GM19455 (cell line): ENCODE data around the gene GPR142.

Source experiments
- ATAC-seq: cut with Tn5 transposase; IDR thresholded peaks from one replicate; pipeline ENCODE4 v1.9.1; 2021; ENCODE audit not compliant: unreplicated experiment

GPR142 gene, protein sequence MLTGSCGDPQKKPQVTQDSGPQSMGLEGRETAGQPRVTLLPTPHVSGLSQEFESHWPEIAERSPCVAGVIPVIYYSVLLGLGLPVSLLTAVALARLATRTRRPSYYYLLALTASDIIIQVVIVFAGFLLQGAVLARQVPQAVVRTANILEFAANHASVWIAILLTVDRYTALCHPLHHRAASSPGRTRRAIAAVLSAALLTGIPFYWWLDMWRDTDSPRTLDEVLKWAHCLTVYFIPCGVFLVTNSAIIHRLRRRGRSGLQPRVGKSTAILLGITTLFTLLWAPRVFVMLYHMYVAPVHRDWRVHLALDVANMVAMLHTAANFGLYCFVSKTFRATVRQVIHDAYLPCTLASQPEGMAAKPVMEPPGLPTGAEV

DNA sequence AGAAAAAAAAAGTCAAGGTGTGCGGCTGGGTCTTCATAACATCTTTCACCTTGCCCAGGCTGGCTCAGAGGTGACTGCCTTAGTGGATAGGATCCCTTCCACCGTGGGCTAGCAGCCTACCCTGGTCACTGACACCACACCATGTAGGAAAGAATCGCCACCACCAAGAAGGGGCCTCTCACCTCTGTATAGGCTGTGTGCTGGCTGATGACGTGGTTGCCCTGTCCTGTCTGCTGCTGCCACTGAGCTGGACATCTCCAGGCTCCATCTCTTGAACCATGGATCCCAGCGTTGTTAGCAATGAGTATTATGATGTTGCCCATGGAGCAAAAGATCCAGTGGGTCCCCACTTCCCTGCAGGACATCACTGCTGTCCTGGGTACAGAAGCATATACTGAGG, at the start of gene GPR142:
Gene GPR142 (plus strand): TSS at position 301 of the 400 bp plus-strand sequence. CDS start 2,035 bp downstream, outside the sequence.
- no peak for ATAC-seq

GRCh38 chr17:74318391-74318790, 48.9 kb upstream of the GPR142 start:
- ATAC-seq: no peak

- ATAC-seq: no peak
Observed at GRCh38 chr17:74324521-74324920, 42.8 kb upstream of the GPR142 start.

DNA sequence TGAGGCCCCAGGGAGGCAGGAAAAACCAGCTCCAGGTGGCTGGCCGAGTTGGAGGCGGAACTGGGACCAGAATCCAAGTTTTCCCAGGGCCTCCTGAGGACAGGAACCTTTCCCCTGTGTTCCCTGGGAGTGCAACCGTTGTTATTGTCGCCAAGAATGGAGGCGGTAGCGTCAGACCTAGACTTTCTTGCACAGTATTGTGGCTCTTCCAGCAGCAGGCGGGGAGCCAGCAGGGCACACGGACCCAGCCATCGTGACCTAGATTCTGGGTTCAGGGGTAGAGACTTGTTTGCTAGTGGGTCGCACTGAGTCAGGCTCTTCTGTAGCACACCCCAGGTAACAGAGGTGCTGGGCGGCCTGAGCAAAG, 41.9 kb upstream of the GPR142 start:
- no peak for ATAC-seq

DNA sequence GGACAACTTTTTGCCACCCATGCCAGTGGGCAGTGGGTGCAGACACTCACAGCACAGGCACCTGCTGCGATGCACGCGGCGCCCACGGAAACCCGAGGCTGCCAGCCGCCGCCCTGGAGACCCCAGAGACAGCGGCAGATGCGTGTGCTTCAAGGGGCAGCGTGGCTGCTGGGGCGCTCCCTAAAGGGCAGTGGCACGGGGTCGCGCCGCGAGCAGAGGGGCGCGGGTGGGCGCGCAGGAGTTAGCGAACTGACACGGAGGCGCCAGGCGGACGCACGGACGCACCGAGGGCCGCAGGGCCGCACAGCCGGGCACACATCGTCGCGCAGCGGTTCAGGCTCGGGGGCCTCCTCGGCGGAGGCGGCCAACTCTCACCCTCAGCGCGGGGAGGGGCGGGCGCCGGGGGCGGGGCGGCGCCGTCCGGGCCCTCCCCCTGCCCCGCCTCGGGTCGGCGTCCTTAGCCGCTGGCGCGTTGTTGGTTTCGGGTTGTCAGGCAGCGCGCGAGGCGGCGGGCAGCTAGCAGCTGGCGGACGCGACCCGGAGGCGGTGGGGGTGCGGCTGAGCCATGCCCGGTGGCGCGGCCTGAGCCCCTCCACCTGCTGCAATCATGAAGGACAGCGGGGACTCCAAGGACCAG, 41.4 kb upstream of the GPR142 start, which contains the start of gene KIF19:
Gene KIF19 (plus strand): TSS at position 484 of the 637 bp plus-strand sequence. CDS start 124 bp downstream, at position 608.
- no peak for ATAC-seq

GRCh38 chr17:74326506-74326905, 40.8 kb upstream of the GPR142 start:
- ATAC-seq: no peak

DNA sequence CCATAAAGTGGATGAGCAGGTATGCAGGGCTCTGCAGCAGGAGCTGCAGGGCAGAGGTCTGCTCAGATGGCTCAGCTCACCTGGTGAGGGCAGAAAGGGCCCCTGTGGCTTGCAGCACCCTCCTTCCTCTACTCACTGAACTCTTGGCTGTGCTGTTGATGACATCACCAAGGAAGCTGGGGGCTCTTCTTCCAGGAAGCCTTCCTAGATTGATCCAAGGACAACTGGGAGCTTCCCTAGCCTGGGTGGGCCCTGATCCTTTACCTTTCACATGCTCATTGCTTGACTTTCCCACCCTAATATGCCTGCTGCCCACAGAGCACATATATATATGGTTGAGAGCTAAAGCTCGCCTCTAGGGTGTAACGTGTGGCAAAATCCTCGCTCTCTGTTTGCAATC, 38.8 kb upstream of the GPR142 start:
- ATAC-seq: no peak

GRCh38 chr17:74329378-74329777, 37.9 kb upstream of the GPR142 start:
- no peak for ATAC-seq

DNA sequence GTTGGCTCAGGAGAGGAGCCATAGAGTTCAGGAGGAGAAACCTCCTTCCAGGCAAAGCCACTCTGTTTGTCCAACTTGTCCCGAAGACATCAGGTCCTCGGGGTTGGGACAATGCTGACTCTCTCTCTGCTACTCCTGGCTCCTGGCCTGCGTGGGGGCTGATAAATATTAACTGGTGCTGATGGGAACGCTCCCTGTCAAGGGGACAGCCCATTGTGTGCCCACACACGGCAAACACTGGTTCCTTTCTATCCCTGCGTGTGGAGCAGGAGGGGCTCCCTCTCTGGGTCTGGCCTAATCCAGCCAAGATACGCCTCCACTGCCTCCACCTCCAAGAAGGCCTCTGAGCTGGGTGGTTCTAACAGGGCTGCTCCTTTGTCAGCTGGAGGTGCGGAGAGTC, 36.9 kb upstream of the GPR142 start:
- no peak for ATAC-seq

- ATAC-seq: no peak
Observed at GRCh38 chr17:74332017-74332650, 35.2 kb upstream of the GPR142 start.

GRCh38 chr17:74332763-74333283, 34.5 kb upstream of the GPR142 start:
- no peak for ATAC-seq

- ATAC-seq: no peak
Observed at GRCh38 chr17:74334393-74335039, 32.8 kb upstream of the GPR142 start.

DNA sequence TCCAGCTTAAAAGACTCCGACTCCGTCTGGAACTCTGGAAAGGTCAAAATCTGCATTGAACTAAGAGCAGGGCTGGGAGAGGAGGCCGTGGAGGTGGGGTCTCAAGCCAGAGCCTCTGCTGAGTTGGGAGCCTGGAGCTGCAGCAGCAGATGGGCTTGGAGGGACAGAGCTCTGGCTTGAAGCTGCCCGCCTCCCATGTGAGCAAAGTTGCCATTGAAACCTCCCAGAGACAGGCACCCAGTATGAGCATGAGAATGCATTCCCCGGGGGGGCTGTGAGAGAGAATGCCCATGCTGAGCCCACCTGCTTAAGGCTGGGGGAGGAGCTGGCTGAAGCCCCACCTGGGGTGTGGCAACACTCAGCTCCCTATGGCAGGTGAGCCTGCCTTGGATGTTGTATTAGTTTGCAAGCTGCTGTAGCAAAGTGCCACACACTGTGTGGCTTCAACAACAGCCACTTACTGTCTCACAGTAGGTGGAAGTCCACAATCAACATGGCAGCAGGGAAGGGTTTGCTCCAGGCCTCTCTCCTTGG, 31.7 kb upstream of the GPR142 start:
- no peak for ATAC-seq

DNA sequence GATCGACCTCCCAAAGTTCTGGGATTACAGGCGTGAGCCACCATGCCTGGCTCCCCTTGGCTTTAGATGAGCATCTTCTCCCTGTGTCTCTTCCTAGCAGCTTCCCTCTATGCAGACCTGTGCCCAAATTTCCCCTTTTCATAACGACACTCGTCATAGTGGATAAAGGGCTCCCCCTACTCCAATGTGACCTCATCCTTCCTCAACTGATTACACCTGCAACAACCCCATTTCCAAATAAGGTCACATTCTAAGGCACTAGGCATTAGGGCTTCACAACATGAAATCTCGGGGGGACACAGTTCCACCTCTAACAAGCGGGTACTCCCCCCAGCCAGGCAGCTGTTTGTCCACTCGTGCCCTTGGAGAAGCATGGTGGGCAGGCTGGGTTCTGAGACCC, 31.0 kb upstream of the GPR142 start:
- ATAC-seq: no peak

GRCh38 chr17:74337834-74338500, 29.3 kb upstream of the GPR142 start:
- ATAC-seq: no peak

GRCh38 chr17:74339537-74340195, 27.6 kb upstream of the GPR142 start:
- no peak for ATAC-seq

- no peak for ATAC-seq
Observed at GRCh38 chr17:74340470-74341023, 26.8 kb upstream of the GPR142 start.

- no peak for ATAC-seq
Observed at GRCh38 chr17:74342224-74342623, 25.1 kb upstream of the GPR142 start.

DNA sequence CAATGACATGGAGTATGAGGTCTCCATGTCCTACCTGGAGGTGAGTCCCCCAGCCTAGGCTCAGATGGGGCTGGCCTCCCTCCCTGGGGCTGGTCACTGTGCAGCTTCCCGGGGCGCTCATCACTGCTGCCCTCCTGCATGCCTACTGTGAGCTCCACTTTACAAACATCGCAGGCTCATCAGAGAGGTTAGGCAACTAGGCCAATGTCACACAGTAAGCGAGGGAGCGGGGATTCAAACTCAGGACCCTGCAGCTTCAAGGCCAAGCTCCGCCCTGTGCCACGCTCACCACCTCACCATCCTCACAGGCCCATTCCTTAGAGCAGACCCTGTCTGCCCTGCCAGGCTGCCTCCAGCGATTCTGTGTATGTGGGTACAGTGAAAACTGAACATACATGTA, 24.2 kb upstream of the GPR142 start:
- ATAC-seq: no peak
